SK-N-SH treated with all-trans-retinoic acid at 6 μM for 48 hours (cell line): Measurements from ENCODE around the gene CES3.

Source experiments
- ATAC-seq: fragments of 200-7000 bp; cut with Tn5 transposase; 3 replicates; pipeline ENCODE4 v1.9.1; 2020; ENCODE audit warnings: mild to moderate bottlenecking, moderate library complexity
- ARNTL ChIP-seq: fragments of 450-650 bp; formaldehyde crosslinking; IDR thresholded peaks from 2 replicates; pipeline ENCODE4 v1.5.0; 2020; ENCODE audit warnings: low read depth, mild to moderate bottlenecking, moderate library complexity, borderline replicate concordance
- BACH2 ChIP-seq: fragments of 250-450 bp; sonication (Bioruptor Pico); IDR thresholded peaks from 2 replicates; pipeline ENCODE4 v1.9.0; 2021; ENCODE audit warnings: mild to moderate bottlenecking, borderline replicate concordance
- CSDC2 ChIP-seq: fragments of 250-450 bp; sonication (Bioruptor Pico); IDR thresholded peaks from 2 replicates; pipeline ENCODE4 v1.5.0; 2020; ENCODE audit warnings: mild to moderate bottlenecking, moderate library complexity
- ESRRG ChIP-seq: fragments of 250-450 bp; sonication (Bioruptor Pico); IDR thresholded peaks from 2 replicates; pipeline ENCODE4 v1.6.1; 2021; ENCODE audit warnings: mild to moderate bottlenecking
- GLIS3 ChIP-seq: fragments of 250-450 bp; sonication (Bioruptor Pico); IDR thresholded peaks from 2 replicates; pipeline ENCODE4 v1.5.0; 2020; ENCODE audit warnings: mild to moderate bottlenecking, moderate library complexity
- OSR1 ChIP-seq: fragments of 250-450 bp; sonication (Bioruptor Pico); IDR thresholded peaks from 2 replicates; pipeline ENCODE4 v1.8.0; 2022; ENCODE audit warnings: moderate library complexity, mild to moderate bottlenecking, inconsistent platforms
- PPARA ChIP-seq: fragments of 250-450 bp; sonication (Bioruptor Pico); IDR thresholded peaks from 2 replicates; pipeline ENCODE4 v1.5.0; 2020; ENCODE audit warnings: mild to moderate bottlenecking, borderline replicate concordance
- RARB ChIP-seq: fragments of 250-450 bp; sonication (Bioruptor Pico); IDR thresholded peaks from 2 replicates; pipeline ENCODE4 v1.8.0; 2021; ENCODE audit warnings: mild to moderate bottlenecking, moderate library complexity
- SNAI2 ChIP-seq: fragments of 250-450 bp; sonication (Bioruptor Pico); IDR thresholded peaks from 2 replicates; pipeline ENCODE4 v1.5.0; 2020; ENCODE audit warnings: mild to moderate bottlenecking, moderate library complexity
- TCF4 ChIP-seq: fragments of 250-450 bp; sonication (Bioruptor Pico); IDR thresholded peaks from 2 replicates; pipeline ENCODE4 v1.8.0; 2021; ENCODE audit warnings: mild to moderate bottlenecking, moderate library complexity, borderline replicate concordance
- TOX ChIP-seq: fragments of 250-450 bp; sonication (Bioruptor Pico); IDR thresholded peaks from 2 replicates; pipeline ENCODE4 v1.8.0; 2021; ENCODE audit warnings: mild to moderate bottlenecking, moderate library complexity, borderline replicate concordance
- ZC3H10 ChIP-seq: fragments of 250-450 bp; sonication (Bioruptor Pico); IDR thresholded peaks from 2 replicates; pipeline ENCODE4 v1.5.1; 2021; ENCODE audit warnings: mild to moderate bottlenecking, moderate library complexity
- ZFP3 ChIP-seq: fragments of 250-450 bp; sonication (Bioruptor Pico); IDR thresholded peaks from 2 replicates; pipeline ENCODE4 v1.5.0; 2020; ENCODE audit warnings: mild to moderate bottlenecking, moderate library complexity
- ZFP30 ChIP-seq: fragments of 450-650 bp; formaldehyde crosslinking; IDR thresholded peaks from 2 replicates; pipeline ENCODE4 v1.5.0; 2022; ENCODE audit warnings: mild to moderate bottlenecking, moderate library complexity
- ZNF565 ChIP-seq: fragments of 450-650 bp; formaldehyde crosslinking; conservative IDR thresholded peaks from 2 replicates; pipeline ENCODE4 v1.5.0; 2020; ENCODE audit warnings: low read depth, mild to moderate bottlenecking, moderate library complexity
- ZNF70 ChIP-seq: fragments of 450-650 bp; formaldehyde crosslinking; IDR thresholded peaks from 2 replicates; pipeline ENCODE4 v1.5.0; 2020; ENCODE audit warnings: mild to moderate bottlenecking, moderate library complexity
- ZNF8 ChIP-seq: fragments of 450-650 bp; formaldehyde crosslinking; IDR thresholded peaks from 2 replicates; pipeline ENCODE4 v1.5.0; 2020; ENCODE audit warnings: mild to moderate bottlenecking, moderate library complexity
- TF ChIP-seq, protein P1 (sequence below): fragments of 250-450 bp; sonication (Bioruptor Pico); IDR thresholded peaks from 2 replicates; pipeline ENCODE4 v1.5.1; 2020; ENCODE audit warnings: low read depth, mild to moderate bottlenecking, moderate library complexity
- TF ChIP-seq, protein P2 (sequence below): fragments of 250-450 bp; sonication (Bioruptor Pico); IDR thresholded peaks from 2 replicates; pipeline ENCODE4 v1.8.0; 2020; ENCODE audit warnings: mild to moderate bottlenecking, moderate library complexity, borderline replicate concordance
- TF ChIP-seq, protein P3 (sequence below): fragments of 250-450 bp; sonication (Bioruptor Pico); IDR thresholded peaks from 2 replicates; pipeline ENCODE4 v1.5.1; 2021; ENCODE audit warnings: mild to moderate bottlenecking, moderate library complexity
- TF ChIP-seq, protein P4 (sequence below): fragments of 250-450 bp; sonication (Bioruptor Pico); IDR thresholded peaks from 2 replicates; pipeline ENCODE4 v1.5.0; 2020; ENCODE audit warnings: mild to moderate bottlenecking, moderate library complexity

Gene CES3

DNA sequence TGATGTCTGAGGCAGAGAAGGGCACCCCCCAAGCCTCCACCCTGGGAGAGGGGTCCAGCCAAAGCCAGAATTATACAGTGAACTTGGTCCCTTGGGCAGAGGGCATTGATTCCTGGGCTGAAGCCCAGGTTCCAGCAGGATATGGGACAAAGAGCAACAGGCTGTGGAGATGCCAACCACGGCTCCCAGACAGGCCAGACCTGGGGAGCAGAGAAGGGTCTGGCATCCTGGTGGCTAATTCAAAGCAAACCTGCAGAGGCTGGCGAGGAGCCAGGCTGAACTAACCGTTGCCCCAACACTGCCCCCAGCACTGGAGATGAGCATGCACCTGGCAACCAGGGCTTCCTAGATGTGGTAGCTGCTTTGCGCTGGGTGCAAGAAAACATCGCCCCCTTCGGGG, 3.0 kb downstream of the CES3 start:
- ATAC-seq = no peak
- TF ChIP-seq TOX (CRISPR knock-in tag) = no peak
- no peak for TF ChIP-seq ARNTL (CRISPR knock-in tag)

DNA sequence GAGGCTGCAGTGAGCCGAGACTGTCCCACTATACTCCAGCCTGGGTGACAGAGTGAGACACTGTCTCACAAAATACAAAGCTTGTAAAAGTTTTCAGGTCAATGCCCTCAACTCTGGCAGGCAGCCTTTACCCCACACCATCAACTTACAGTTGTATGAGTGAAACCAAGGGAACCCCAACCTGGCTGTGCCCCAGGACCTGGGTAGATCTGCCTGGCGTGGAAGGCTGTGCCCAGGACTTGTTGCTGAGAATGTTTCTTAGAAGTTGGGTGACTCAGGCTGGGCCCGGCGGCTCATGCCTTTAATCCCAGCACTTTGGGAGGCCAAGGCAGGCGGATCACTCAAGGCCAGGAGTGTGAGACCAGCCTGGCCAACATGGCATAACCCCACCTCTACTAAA, 7.8 kb downstream of the CES3 start:
- TF ChIP-seq OSR1 (CRISPR knock-in tag) = no peak
- TF ChIP-seq, protein P1, sequence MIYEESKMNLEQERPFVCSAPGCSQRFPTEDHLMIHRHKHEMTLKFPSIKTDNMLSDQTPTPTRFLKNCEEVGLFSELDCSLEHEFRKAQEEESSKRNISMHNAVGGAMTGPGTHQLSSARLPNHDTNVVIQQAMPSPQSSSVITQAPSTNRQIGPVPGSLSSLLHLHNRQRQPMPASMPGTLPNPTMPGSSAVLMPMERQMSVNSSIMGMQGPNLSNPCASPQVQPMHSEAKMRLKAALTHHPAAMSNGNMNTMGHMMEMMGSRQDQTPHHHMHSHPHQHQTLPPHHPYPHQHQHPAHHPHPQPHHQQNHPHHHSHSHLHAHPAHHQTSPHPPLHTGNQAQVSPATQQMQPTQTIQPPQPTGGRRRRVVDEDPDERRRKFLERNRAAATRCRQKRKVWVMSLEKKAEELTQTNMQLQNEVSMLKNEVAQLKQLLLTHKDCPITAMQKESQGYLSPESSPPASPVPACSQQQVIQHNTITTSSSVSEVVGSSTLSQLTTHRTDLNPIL (CRISPR knock-in tag) = no peak
- no peak for TF ChIP-seq ZNF70 (CRISPR knock-in tag)
- TF ChIP-seq, protein P2, sequence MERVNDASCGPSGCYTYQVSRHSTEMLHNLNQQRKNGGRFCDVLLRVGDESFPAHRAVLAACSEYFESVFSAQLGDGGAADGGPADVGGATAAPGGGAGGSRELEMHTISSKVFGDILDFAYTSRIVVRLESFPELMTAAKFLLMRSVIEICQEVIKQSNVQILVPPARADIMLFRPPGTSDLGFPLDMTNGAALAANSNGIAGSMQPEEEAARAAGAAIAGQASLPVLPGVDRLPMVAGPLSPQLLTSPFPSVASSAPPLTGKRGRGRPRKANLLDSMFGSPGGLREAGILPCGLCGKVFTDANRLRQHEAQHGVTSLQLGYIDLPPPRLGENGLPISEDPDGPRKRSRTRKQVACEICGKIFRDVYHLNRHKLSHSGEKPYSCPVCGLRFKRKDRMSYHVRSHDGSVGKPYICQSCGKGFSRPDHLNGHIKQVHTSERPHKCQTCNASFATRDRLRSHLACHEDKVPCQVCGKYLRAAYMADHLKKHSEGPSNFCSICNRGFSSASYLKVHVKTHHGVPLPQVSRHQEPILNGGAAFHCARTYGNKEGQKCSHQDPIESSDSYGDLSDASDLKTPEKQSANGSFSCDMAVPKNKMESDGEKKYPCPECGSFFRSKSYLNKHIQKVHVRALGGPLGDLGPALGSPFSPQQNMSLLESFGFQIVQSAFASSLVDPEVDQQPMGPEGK (CRISPR knock-in tag) = no peak

DNA sequence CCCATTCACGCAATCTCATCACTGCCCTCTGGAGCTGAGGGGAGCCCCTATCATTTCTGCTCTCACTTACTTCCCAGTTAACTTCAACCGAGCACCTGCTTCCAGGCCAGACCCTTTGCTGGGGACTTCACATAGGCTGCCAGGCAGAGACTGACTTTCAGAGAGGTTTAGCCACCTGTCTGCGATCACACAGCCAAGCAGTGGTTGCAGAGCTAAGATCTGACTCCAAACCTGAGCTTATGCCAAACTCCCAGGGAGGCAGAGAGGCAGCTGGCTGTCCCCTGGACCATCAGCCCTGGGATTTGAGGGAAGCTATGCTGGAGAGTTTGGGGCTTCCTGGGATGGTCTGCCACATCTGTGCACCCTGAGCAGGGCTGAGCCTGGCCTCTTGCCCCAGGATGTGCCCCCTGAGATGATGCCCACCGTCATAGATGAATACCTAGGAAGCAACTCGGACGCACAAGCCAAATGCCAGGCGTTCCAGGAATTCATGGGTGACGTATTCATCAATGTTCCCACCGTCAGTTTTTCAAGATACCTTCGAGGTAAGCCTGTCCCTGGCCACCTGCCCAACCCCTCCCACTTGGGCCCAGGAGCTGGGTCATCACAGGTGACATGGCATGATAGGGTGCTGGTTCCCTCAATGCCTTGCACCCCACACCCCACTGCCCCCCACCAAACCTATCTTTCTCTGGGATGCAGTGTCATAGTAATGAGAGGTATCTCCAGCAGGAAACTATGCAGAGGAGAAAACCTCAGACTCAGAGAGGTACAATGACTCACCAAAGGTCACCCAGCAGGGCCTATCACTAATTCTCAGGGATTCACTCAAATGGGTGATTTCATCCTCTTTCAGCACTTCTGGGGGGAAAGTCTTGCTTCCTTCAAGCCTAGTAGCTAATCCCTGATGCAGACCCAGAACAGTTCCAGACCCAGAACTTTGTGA, 10.0 kb downstream of the CES3 start:
- ATAC-seq = no peak
- no peak for TF ChIP-seq ARNTL (CRISPR knock-in tag)
- no peak for TF ChIP-seq BACH2 (CRISPR knock-in tag)
- TF ChIP-seq ESRRG (CRISPR knock-in tag) = no peak
- TF ChIP-seq SNAI2 (CRISPR knock-in tag) = no peak
- TF ChIP-seq ZNF565 (CRISPR knock-in tag) = no peak
- TF ChIP-seq ZFP3 = no peak
- no peak for TF ChIP-seq ZNF8 (CRISPR knock-in tag)
- no peak for TF ChIP-seq GLIS3 (CRISPR knock-in tag)
- TF ChIP-seq, protein P3, sequence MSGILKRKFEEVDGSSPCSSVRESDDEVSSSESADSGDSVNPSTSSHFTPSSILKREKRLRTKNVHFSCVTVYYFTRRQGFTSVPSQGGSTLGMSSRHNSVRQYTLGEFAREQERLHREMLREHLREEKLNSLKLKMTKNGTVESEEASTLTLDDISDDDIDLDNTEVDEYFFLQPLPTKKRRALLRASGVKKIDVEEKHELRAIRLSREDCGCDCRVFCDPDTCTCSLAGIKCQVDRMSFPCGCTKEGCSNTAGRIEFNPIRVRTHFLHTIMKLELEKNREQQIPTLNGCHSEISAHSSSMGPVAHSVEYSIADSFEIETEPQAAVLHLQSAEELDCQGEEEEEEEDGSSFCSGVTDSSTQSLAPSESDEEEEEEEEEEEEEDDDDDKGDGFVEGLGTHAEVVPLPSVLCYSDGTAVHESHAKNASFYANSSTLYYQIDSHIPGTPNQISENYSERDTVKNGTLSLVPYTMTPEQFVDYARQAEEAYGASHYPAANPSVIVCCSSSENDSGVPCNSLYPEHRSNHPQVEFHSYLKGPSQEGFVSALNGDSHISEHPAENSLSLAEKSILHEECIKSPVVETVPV (CRISPR knock-in tag) = no peak

More for the DNA sequence above, 7.8 kb downstream of the CES3 start:
- ATAC-seq = no peak

DNA sequence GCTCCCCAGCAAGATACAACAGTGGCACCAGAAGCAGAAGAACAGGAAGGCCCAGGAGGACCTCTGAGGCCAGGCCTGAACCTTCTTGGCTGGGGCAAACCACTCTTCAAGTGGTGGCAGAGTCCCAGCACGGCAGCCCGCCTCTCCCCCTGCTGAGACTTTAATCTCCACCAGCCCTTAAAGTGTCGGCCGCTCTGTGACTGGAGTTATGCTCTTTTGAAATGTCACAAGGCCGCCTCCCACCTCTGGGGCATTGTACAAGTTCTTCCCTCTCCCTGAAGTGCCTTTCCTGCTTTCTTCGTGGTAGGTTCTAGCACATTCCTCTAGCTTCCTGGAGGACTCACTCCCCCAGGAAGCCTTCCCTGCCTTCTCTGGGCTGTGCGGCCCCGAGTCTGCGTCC, 11.9 kb downstream of the CES3 start:
- ATAC-seq = no peak
- TF ChIP-seq OSR1 (CRISPR knock-in tag) (no peak), PPARA (no peak), ESRRG (CRISPR knock-in tag) (no peak), TCF4 (CRISPR knock-in tag) (no peak), BACH2 (CRISPR knock-in tag) (no peak), GLIS3 (CRISPR knock-in tag) (no peak), ZC3H10 (CRISPR knock-in tag) (no peak), ARNTL (CRISPR knock-in tag) (no peak), TOX (CRISPR knock-in tag) (no peak), RARB (CRISPR knock-in tag) (no peak), ZFP30 (CRISPR knock-in tag) (no peak), SNAI2 (CRISPR knock-in tag) (no peak), ZFP3 (no peak), CSDC2 (CRISPR knock-in tag) (no peak)
- TF ChIP-seq, protein P2 (CRISPR knock-in tag) = no peak
- TF ChIP-seq, protein P1 (CRISPR knock-in tag) = no peak
- TF ChIP-seq, protein P4, sequence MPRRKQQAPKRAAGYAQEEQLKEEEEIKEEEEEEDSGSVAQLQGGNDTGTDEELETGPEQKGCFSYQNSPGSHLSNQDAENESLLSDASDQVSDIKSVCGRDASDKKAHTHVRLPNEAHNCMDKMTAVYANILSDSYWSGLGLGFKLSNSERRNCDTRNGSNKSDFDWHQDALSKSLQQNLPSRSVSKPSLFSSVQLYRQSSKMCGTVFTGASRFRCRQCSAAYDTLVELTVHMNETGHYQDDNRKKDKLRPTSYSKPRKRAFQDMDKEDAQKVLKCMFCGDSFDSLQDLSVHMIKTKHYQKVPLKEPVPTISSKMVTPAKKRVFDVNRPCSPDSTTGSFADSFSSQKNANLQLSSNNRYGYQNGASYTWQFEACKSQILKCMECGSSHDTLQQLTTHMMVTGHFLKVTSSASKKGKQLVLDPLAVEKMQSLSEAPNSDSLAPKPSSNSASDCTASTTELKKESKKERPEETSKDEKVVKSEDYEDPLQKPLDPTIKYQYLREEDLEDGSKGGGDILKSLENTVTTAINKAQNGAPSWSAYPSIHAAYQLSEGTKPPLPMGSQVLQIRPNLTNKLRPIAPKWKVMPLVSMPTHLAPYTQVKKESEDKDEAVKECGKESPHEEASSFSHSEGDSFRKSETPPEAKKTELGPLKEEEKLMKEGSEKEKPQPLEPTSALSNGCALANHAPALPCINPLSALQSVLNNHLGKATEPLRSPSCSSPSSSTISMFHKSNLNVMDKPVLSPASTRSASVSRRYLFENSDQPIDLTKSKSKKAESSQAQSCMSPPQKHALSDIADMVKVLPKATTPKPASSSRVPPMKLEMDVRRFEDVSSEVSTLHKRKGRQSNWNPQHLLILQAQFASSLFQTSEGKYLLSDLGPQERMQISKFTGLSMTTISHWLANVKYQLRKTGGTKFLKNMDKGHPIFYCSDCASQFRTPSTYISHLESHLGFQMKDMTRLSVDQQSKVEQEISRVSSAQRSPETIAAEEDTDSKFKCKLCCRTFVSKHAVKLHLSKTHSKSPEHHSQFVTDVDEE (CRISPR knock-in tag) = no peak
- TF ChIP-seq, protein P3 (CRISPR knock-in tag) = no peak
